ENCODE results near the gene FMN1.

FMN1 gene

DNA sequence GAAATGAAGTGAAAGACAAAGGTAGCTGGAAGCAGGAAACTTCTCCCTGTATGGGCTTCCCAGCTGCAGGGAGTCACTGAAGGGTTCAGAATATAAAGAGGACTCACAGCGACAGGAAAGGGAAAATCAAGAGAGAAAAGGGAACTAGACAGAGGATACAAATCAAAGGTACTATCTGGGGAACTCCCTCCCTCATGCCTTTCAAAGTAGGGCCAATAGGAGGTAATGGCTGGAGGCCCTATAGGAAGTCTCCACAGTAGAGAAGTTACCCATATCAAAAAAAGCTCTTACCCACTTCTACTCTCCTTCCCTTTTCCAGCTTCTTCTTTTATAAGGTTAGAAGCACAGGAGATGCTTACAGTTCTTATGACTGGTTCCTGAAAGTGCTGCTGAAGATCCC is 43.5 kb downstream of the FMN1 start:
- no peak for TF ChIP-seq TAF1 (IDR thresholded peaks at IDR 0.05; ENCODE audit: borderline replicate concordance, low read depth, low read length)
- TF ChIP-seq POLR2AphosphoS5 (IDR thresholded peaks at IDR 0.05; ENCODE audit: low read depth, low read length): no peak
- TF ChIP-seq POLR2A (IDR thresholded peaks at IDR 0.05; ENCODE audit: low read depth, low read length): no peak
- FAIRE-seq (no peak), DNase-seq (ENCODE audit: insufficient read length) (no peak)

DNA sequence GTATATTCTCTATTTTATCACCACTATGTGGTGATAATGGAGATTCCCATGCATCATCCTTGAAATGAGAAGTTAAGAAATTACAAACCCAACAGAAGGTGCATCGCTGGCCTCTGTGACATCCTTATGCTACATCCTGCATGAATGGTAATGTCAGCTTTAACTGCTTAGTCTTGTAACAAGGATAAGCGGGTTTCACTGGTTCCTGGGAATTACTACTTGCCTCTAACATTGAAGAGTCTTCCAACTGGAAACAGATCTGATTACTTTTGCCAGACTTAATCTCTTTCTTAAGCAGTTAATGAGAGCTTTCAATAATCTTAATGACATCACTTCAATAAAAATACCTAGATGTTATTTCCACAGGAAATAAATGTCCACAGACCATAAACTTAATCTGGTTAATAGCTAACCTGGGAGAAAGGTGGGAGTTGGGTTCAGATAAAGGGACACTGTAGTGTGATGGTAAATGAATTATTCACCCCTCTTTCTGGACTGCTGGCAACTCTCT is 44.0 kb downstream of the FMN1 start:
- DNase-seq (ENCODE audit: insufficient read length): no peak
- FAIRE-seq: no peak
- TF ChIP-seq POLR2AphosphoS5 (IDR thresholded peaks at IDR 0.05; ENCODE audit: low read depth, low read length) (no peak), TAF1 (IDR thresholded peaks at IDR 0.05; ENCODE audit: borderline replicate concordance, low read depth, low read length) (no peak), POLR2A (IDR thresholded peaks at IDR 0.05; ENCODE audit: low read depth, low read length) (no peak)

- TF ChIP-seq TAF1 (IDR thresholded peaks at IDR 0.05; ENCODE audit: borderline replicate concordance, low read depth, low read length) (no peak), POLR2A (IDR thresholded peaks at IDR 0.05; ENCODE audit: low read depth, low read length) (no peak), POLR2AphosphoS5 (IDR thresholded peaks at IDR 0.05; ENCODE audit: low read depth, low read length) (no peak)
- FAIRE-seq: no peak
Observed at GRCh38 chr15:33149919-33150318, 44.6 kb downstream of the FMN1 start.

DNA sequence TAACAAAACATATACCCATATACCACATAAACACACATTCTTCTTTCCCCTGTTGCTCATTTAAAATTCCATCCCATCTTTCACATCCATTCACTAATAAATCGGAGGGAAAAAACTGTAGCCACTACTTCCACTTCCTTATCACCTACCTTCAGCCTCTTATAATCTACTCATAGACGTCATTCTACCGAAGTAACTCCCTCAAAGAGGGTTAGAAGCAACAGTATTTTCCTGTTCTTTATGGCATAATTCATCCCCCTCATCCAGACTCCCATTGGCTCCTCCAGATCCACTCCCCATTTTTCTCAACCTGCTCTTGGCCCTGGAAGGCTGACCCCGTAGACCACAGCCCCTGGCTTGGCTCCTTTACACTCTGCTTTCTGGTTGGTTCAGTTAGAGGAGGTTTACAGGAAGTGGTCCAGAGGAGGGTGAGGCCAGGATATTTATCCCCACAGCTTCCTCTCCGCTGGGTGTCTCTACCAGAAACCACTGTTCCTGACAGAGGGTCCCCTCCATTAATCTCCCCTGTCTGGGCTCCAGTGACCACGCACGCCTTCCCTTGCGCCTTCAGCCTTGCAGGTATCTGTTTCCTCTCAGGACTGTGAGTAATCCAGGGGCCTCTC is 46.3 kb downstream of the FMN1 start:
- DNase-seq (ENCODE audit: insufficient read length) (no peak), FAIRE-seq (no peak)
- TF ChIP-seq POLR2A (IDR thresholded peaks at IDR 0.05; ENCODE audit: low read depth, low read length) (no peak), TAF1 (IDR thresholded peaks at IDR 0.05; ENCODE audit: borderline replicate concordance, low read depth, low read length) (no peak), POLR2AphosphoS5 (IDR thresholded peaks at IDR 0.05; ENCODE audit: low read depth, low read length) (no peak)

More at GRCh38 chr15:33149919-33150318, 44.6 kb downstream of the FMN1 start:
- no peak for DNase-seq (ENCODE audit: insufficient read length)

DNA sequence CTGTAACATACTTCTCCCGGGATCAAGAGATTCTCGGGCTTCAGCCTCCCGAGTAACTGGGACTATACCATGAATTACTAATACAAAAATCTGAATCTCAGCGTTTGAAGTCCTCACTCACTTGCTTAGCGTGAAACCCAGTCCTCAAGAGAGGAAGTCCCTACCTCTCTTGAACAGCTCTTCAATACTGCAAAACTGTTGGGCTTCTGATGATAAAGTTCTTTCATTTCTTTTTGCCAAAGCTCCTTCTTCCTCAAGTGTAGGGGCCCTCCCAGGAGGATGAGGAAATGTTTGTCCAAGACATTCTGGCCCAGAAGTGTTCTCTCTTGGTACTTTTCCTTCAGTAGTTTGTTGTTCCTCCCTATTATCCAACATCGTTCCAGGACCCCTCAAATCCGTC is 48.5 kb downstream of the FMN1 start:
- FAIRE-seq (no peak), DNase-seq (ENCODE audit: insufficient read length) (no peak)
- TF ChIP-seq TAF1 (IDR thresholded peaks at IDR 0.05; ENCODE audit: borderline replicate concordance, low read depth, low read length): no peak
- no peak for TF ChIP-seq POLR2AphosphoS5 (IDR thresholded peaks at IDR 0.05; ENCODE audit: low read depth, low read length)
- no peak for TF ChIP-seq POLR2A (IDR thresholded peaks at IDR 0.05; ENCODE audit: low read depth, low read length)

GRCh38 chr15:33145447-33145846 is 49.1 kb downstream of the FMN1 start:
- FAIRE-seq: no peak
- TF ChIP-seq POLR2AphosphoS5 (IDR thresholded peaks at IDR 0.05; ENCODE audit: low read depth, low read length) (no peak), POLR2A (IDR thresholded peaks at IDR 0.05; ENCODE audit: low read depth, low read length) (no peak), TAF1 (IDR thresholded peaks at IDR 0.05; ENCODE audit: borderline replicate concordance, low read depth, low read length) (no peak)
- DNase-seq (ENCODE audit: insufficient read length): no peak

GRCh38 chr15:33142708-33143107 is 51.8 kb downstream of the FMN1 start:
- FAIRE-seq (no peak), DNase-seq (ENCODE audit: insufficient read length) (no peak)
- no peak for TF ChIP-seq TAF1 (IDR thresholded peaks at IDR 0.05; ENCODE audit: borderline replicate concordance, low read depth, low read length)
- no peak for TF ChIP-seq POLR2A (IDR thresholded peaks at IDR 0.05; ENCODE audit: low read depth, low read length)
- TF ChIP-seq POLR2AphosphoS5 (IDR thresholded peaks at IDR 0.05; ENCODE audit: low read depth, low read length): no peak

- FAIRE-seq (no peak), DNase-seq (ENCODE audit: insufficient read length) (no peak)
- no peak for TF ChIP-seq TAF1 (IDR thresholded peaks at IDR 0.05; ENCODE audit: borderline replicate concordance, low read depth, low read length)
- TF ChIP-seq POLR2A (IDR thresholded peaks at IDR 0.05; ENCODE audit: low read depth, low read length): no peak
- no peak for TF ChIP-seq POLR2AphosphoS5 (IDR thresholded peaks at IDR 0.05; ENCODE audit: low read depth, low read length)
Observed at GRCh38 chr15:33138000-33138399, 56.5 kb downstream of the FMN1 start.

DNA sequence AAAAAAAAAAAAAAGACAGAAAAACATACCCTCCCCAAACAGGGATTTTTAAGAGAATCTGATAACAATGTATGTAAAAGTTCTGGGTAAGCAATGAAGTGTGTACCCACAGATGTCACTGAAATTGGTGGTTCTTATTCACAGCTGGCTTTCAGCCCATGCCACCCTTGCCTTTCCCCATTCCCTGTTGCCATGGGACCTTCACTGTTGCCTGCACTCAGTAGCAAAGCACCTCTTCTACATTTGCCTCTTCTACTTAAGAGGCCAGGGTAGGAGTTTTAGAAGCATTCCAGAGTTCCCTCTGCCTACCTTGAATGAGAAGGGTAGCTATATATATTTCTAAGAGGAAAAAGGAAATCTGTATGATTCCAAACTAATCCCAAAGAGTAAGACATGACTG is 57.4 kb downstream of the FMN1 start:
- DNase-seq (ENCODE audit: insufficient read length) (no peak), FAIRE-seq (no peak)
- TF ChIP-seq POLR2AphosphoS5 (IDR thresholded peaks at IDR 0.05; ENCODE audit: low read depth, low read length) (no peak), TAF1 (IDR thresholded peaks at IDR 0.05; ENCODE audit: borderline replicate concordance, low read depth, low read length) (no peak), POLR2A (IDR thresholded peaks at IDR 0.05; ENCODE audit: low read depth, low read length) (no peak)

- no peak for TF ChIP-seq TAF1 (IDR thresholded peaks at IDR 0.05; ENCODE audit: borderline replicate concordance, low read depth, low read length)
- TF ChIP-seq POLR2AphosphoS5 (IDR thresholded peaks at IDR 0.05; ENCODE audit: low read depth, low read length): no peak
- TF ChIP-seq POLR2A (IDR thresholded peaks at IDR 0.05; ENCODE audit: low read depth, low read length): no peak
- DNase-seq (ENCODE audit: insufficient read length) (no peak), FAIRE-seq (no peak)
Observed at GRCh38 chr15:33136353-33136752, 58.2 kb downstream of the FMN1 start.

DNA sequence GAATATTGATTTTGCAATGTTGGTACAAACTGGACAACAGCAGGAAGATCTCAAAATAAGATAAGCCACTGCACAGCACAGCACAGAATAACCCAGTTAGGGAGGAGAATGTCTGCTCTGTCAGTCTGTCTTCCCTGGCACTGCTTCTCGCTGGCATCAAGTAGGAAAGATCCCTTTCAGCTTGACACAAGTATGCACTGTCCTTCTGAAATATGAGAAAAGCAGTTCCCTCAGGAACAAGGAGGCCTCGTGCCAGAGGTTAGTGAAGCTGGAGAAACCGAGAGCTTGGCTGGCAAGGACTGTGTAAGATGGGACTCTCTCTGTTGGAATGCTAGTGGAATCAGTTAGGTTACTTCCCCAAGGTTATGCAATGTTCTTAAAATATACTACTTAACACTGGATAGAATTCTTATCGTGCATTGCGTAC is 59.1 kb downstream of the FMN1 start:
- no peak for FAIRE-seq
- no peak for TF ChIP-seq POLR2AphosphoS5 (IDR thresholded peaks at IDR 0.05; ENCODE audit: low read depth, low read length)
- TF ChIP-seq POLR2A (IDR thresholded peaks at IDR 0.05; ENCODE audit: low read depth, low read length): no peak
- TF ChIP-seq TAF1 (IDR thresholded peaks at IDR 0.05; ENCODE audit: borderline replicate concordance, low read depth, low read length): no peak
- no peak for DNase-seq (ENCODE audit: insufficient read length)

- DNase-seq (ENCODE audit: insufficient read length) (no peak), FAIRE-seq (no peak)
- TF ChIP-seq TAF1 (IDR thresholded peaks at IDR 0.05; ENCODE audit: borderline replicate concordance, low read depth, low read length) (no peak), POLR2AphosphoS5 (IDR thresholded peaks at IDR 0.05; ENCODE audit: low read depth, low read length) (no peak), POLR2A (IDR thresholded peaks at IDR 0.05; ENCODE audit: low read depth, low read length) (no peak)
Observed at GRCh38 chr15:33132722-33133345, 61.7 kb downstream of the FMN1 start.

Measured in GM12892 (cell line).